ENCODE measurements around the gene MAP1B.

- TF ChIP-seq CTCF (IDR thresholded peaks at IDR 0.05) (no peak), EZH2 (IDR thresholded peaks at IDR 0.05) (no peak), EZH2phosphoT487 (IDR thresholded peaks at IDR 0.05) (no peak)
Measured at GRCh38 chr5:72182686-72183085, 75.4 kb downstream of the MAP1B start.
